Fibroblast of villous mesenchyme (primary cell): ENCODE measurements around the gene CCNT1. TPM values are rescaled to one million over a fixed set of nuclear protein-coding genes. Genes with fewer than 3 reads are reported as not detected.
"Not testable (repeated sequence)": the region's sequence is repeated elsewhere in the genome, so short reads cannot be mapped to it uniquely, and the experiment has no call there.

Experiments
- DNase-seq: peaks from one replicate; pipeline ENCODE4 v3.0.0-alpha.2; 2010; ENCODE audit warnings: low read depth
- H3K4me3 ChIP-seq: 2 replicates; pipeline ENCODE4 v1.5.1; 2011; ENCODE audit warnings: low read depth, mild to moderate bottlenecking, low read length
- total RNA-seq: library from RNA; depleted of rRNA; stranded (reverse); fragments of >200 nt; gene quantifications from 2 replicates; pipeline ENCODE4 v1.2.3, GENCODE V29; 2012
- TF ChIP-seq, protein P1 (sequence below): IDR thresholded peaks from 2 replicates; pipeline ENCODE4 v1.5.1; 2012; ENCODE audit warnings: low read depth, mild to moderate bottlenecking, low read length; ENCODE audit not compliant: insufficient read depth

CCNT1 gene
- total RNA-seq, 1 donor, result 46.6 TPM

DNA sequence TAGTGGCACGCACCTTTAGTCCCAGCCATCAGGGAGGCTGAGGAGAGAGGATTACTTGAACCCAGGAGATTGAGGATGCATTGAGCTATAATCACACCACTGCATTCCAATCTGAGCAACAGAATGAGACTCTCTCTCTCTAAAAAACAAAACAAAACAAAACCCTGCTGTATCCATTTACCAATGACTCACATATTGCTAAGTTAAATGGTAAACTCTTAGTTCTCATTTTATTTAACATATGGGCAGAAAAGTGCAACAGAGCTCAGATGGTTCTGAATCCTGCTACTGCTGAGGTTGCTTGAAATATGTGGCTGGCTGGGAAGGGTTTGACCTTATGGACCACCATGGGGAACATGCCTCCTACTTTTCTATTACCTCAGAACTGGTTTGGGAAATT lies 33.7 kb upstream of the CCNT1 start:
- H3K4me3 ChIP-seq, result no peak overlapping the region
- DNase-seq, result no peak
- TF ChIP-seq, protein P1, sequence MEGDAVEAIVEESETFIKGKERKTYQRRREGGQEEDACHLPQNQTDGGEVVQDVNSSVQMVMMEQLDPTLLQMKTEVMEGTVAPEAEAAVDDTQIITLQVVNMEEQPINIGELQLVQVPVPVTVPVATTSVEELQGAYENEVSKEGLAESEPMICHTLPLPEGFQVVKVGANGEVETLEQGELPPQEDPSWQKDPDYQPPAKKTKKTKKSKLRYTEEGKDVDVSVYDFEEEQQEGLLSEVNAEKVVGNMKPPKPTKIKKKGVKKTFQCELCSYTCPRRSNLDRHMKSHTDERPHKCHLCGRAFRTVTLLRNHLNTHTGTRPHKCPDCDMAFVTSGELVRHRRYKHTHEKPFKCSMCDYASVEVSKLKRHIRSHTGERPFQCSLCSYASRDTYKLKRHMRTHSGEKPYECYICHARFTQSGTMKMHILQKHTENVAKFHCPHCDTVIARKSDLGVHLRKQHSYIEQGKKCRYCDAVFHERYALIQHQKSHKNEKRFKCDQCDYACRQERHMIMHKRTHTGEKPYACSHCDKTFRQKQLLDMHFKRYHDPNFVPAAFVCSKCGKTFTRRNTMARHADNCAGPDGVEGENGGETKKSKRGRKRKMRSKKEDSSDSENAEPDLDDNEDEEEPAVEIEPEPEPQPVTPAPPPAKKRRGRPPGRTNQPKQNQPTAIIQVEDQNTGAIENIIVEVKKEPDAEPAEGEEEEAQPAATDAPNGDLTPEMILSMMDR, result no peak

DNA sequence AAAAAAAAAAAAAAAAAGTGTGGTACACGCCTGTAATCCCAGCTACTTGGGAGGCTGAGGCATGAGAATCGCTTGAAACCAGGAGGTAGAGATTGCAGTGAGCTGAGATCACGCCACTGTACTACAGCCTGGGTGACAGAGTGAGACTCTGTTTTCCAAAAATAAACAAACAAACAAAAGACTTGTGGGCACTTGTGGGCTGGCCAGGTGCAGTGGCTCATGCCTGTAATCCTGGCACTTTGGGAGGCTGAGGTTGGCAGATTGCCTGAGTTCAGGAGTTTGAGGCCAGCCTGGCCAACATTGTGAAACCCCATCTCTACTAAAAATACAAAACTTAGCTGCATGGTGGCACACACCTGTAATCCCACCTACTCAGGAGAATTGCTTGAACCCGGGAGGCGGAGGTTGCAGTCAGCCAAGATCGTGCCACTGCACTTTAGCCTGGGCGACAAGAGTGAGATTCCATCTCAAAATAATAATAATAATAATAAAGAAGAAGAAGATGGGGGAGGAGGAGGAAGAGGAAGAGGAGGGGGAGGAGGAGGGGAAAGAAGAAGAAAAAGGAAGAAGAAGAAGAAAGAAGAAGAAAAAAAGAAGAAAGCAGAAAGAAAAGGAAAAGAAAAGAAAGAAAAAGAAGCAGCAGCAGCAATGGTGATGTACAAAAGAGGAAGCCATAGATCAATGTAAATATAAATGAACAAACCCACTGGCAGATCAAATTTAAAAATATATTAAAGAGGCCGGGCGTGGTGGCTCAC lies 27.9 kb upstream of the CCNT1 start:
- TF ChIP-seq, protein P1, result no peak
- H3K4me3 ChIP-seq, result no peak overlapping the region
- DNase-seq, result no peak

DNA sequence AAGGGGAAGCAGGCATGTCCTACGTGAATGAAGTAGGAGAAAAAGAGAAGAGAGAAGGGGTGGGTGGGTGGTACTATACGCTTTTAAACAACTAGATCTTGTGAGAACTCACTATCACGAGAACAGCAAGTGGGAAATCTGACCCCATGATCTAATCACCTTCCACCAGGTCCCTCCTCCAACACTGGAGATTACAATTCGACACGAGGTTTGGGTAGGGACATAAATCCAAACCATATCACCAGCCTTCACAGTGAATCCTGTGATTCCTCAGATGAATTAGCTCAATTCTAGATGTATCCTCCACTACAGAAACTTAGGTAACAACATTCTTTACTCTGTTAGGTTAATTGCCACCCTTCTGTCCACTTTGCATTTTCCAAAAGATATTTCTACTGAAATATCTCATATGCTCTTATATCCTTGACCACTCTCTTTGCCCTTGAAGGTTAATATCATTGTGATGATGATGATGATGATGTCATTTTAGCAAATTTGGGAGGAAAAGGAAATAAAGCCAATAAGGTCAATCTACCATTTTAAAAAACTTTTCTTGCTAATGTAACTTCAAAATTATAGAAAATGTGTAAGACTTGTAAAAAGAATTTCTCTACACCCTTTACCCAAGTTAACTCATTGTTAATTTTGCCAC lies 23.2 kb upstream of the CCNT1 start:
- TF ChIP-seq, protein P1, result no peak
- H3K4me3 ChIP-seq, result no peak overlapping the region

DNA sequence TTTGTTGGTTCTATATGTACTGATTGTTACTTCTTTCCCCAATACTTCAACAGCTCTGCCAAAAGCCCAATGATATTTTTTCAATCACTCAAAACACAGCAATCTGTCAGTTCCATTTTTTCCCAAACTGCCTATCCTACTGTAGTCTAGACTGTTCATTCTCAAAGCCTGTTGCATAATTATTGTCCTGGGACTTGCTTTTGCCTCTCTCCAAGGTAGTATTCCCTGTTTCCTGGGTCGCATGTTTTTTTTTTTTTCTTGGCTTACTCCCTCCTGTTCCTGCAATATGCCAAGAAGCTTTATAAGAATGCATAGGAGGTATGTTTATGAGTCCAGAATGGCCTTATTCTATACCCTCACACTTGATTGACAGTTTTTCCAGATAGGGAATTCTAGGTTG lies 19.9 kb upstream of the CCNT1 start:
- DNase-seq, result no peak
- no peak overlapping the region for H3K4me3 ChIP-seq
- TF ChIP-seq, protein P1, result no peak

More for the DNA sequence above, 23.2 kb upstream of the CCNT1 start:
- no peak for DNase-seq

DNA sequence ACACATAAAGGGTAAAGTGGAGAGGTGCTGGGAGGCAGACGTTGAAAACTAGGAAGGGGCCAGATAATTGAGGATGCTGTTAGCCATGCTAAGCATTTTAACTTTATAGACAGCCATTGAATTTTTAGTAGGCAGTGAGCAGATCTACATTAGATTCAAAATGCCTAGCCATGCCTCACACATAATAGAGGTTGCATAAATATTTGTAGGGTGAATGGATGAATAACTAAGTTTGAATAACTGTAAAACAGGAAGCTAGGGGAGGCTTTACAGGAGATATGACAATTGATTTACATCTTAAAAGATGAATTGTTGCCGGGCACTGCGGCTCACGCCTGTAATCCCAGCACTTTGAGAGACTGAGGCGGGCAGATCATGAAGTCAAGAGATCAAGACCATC lies 12.3 kb upstream of the CCNT1 start:
- no peak for DNase-seq
- TF ChIP-seq, protein P1, result no peak
- no peak overlapping the region for H3K4me3 ChIP-seq

DNA sequence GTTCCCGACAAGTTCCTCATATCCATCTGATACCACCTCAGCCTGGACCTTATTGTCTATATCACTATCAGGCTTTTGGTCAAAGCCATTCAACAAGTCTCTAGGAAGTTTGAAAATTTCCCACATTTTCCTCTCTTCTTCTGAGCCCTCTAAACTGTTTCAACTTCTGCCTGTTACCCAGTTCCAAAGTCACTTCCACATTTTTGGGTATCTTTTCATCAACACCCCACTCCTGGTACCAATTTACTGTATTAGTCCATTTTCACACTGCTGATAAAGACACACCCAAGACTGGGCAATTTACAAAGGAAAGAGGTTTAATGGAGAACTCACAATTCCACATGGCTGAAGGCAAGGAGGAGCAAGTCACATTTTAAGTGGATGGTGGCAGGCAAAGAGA lies 4.2 kb upstream of the CCNT1 start:
- H3K4me3 ChIP-seq, DNase-seq: not testable (repeated sequence)

DNA sequence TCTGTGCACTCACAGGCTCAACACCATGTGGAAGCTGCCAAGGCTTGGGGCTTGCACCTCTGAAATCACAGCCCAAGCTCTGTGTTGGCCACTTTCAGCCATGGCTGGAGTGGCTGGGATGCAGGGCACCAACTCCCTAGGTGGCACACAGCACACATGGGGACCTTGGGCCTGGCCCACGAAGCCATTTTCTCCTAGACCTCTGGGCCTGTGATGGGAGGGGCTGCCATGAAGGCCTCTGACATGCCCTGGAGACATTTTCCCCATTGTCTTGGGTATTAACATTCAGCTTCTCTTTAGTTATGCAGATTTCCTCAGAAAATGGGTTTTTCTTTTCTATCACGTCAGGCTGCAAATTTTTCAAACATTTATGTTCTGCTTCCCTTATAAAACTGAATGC lies 3.7 kb upstream of the CCNT1 start:
- not testable (repeated sequence) for DNase-seq

GRCh38 chr12:48719002-48719401 lies 2.5 kb upstream of the CCNT1 start:
- not testable (repeated sequence) for DNase-seq, H3K4me3 ChIP-seq

More for the DNA sequence above, 3.7 kb upstream of the CCNT1 start:
- not testable (repeated sequence) for H3K4me3 ChIP-seq
